ENCODE data around the gene JUN.

The JUN gene

GRCh38 chr1:58782178-58783089, 1.4 kb downstream of the JUN start:
- DNase-seq = peak; percentile 33

- DNase-seq = no peak
Observed at GRCh38 chr1:58781541-58782177, 2.2 kb downstream of the JUN start.

- DNase-seq = no peak
Observed at GRCh38 chr1:58780836-58781452, 2.9 kb downstream of the JUN start.

- DNase-seq = no peak
Observed at GRCh38 chr1:58780411-58780810, 3.4 kb downstream of the JUN start.

GRCh38 chr1:58779801-58780382, 4.0 kb downstream of the JUN start:
- no peak for DNase-seq

- no peak for DNase-seq
Observed at GRCh38 chr1:58779059-58779754, 4.6 kb downstream of the JUN start.

GRCh38 chr1:58778385-58779000, 5.4 kb downstream of the JUN start:
- DNase-seq = no peak

GRCh38 chr1:58774027-58774426, 9.8 kb downstream of the JUN start:
- DNase-seq = no peak

- no peak for DNase-seq
Observed at GRCh38 chr1:58773406-58773840, 10.4 kb downstream of the JUN start.

- DNase-seq = no peak
Observed at GRCh38 chr1:58769809-58770320, 14.0 kb downstream of the JUN start.

- DNase-seq = no peak
Observed at GRCh38 chr1:58768971-58769808, 14.7 kb downstream of the JUN start.

- no peak for DNase-seq
Observed at GRCh38 chr1:58768191-58768731, 15.6 kb downstream of the JUN start.

GRCh38 chr1:58767143-58767542, 16.7 kb downstream of the JUN start:
- no peak for DNase-seq

- DNase-seq = no peak
Observed at GRCh38 chr1:58765441-58765840, 18.4 kb downstream of the JUN start.

- no peak for DNase-seq
Observed at GRCh38 chr1:58765006-58765405, 18.8 kb downstream of the JUN start.

GRCh38 chr1:58764294-58764978, 19.4 kb downstream of the JUN start:
- DNase-seq = no peak

- DNase-seq = no peak
Observed at GRCh38 chr1:58763214-58763613, 20.6 kb downstream of the JUN start.

- DNase-seq = no peak
Observed at GRCh38 chr1:58762806-58763205, 21.0 kb downstream of the JUN start.

GRCh38 chr1:58755468-58755872, 28.4 kb downstream of the JUN start:
- DNase-seq = no peak
